HEK293 (cell line): ENCODE measurements around the gene ITGA8.
"Not testable (repeated sequence)": the region's sequence is repeated elsewhere in the genome, so short reads cannot be mapped to it uniquely, and the experiment has no call there.

ENCODE experiments used
- CTCF ChIA-PET: fragments of 350-600 bp; formaldehyde crosslinking; extraction: SDS; loops from one replicate; lab custom pipeline; 2021; ENCODE audit warnings: antibody characterized with exemption; lab: Yijun Ruan, JAX
- POLR2A ChIA-PET: fragments of 300-600 bp; formaldehyde crosslinking; extraction: SDS; loops from one replicate; lab custom pipeline; 2020; ENCODE audit warnings: antibody characterized with exemption, inconsistent platforms; lab: Yijun Ruan, JAX
- H3K27ac ChIP-seq: fragments of 200-500 bp; sonication (Bioruptor generic); 2 replicates; pipeline ENCODE4 v1.5.1; 2014; ENCODE audit warnings: low read depth, low read length, control low read depth, inconsistent platforms; ENCODE audit errors: extremely low read depth
- H3K36me3 ChIP-seq, 2 experiments: fragments of 200-500 bp in 1 of 2; sonication (Bioruptor generic) in 1 of 2; 1 replicate in 1 of 2; 2 replicates in 1 of 2; pipeline ENCODE4 v1.5.1; 2014 to 2017; ENCODE audit warnings: inconsistent platforms in 2 of 2, low read length in 2 of 2; ENCODE audit not compliant: control insufficient read depth in 2 of 2, insufficient read depth in 1 of 2
- H3K4me1 ChIP-seq: fragments of 200-500 bp; sonication (Bioruptor generic); 2 replicates; pipeline ENCODE4 v1.5.1; 2014; ENCODE audit warnings: mild to moderate bottlenecking, low read length, inconsistent platforms; ENCODE audit not compliant: control insufficient read depth, insufficient read depth
- H3K4me3 ChIP-seq: 2 replicates; pipeline ENCODE4 v1.5.1; 2011; ENCODE audit warnings: low read depth, mild to moderate bottlenecking, control low read depth, low read length, moderate library complexity
- H3K9me3 ChIP-seq: fragments of 200-500 bp; sonication (Bioruptor generic); 2 replicates; pipeline ENCODE4 v1.5.1; 2014; ENCODE audit warnings: low read depth, low read length, inconsistent platforms; ENCODE audit not compliant: control insufficient read depth, insufficient read depth
- BCL11A ChIP-seq: fragments of 450-650 bp; formaldehyde crosslinking; IDR thresholded peaks from 2 replicates; pipeline ENCODE4 v1.5.1; 2016; ENCODE audit warnings: low read depth, missing biosample characterization, missing genetic modification characterization
- EGR2 ChIP-seq: fragments of 450-650 bp; formaldehyde crosslinking; IDR thresholded peaks from 2 replicates; pipeline ENCODE4 v1.5.1; 2016; ENCODE audit warnings: low read depth, missing biosample characterization, missing genetic modification characterization
- HOXC10 ChIP-seq: sonication (generic); formaldehyde crosslinking; IDR thresholded peaks from 2 replicates; pipeline ENCODE4 v1.8.1; 2023; ENCODE audit warnings: mild to moderate bottlenecking, missing genetic modification reagents
- SCRT1 ChIP-seq: fragments of 450-650 bp; formaldehyde crosslinking; IDR thresholded peaks from 2 replicates; pipeline ENCODE4 v1.5.1; 2016; ENCODE audit warnings: missing biosample characterization, missing genetic modification characterization, borderline replicate concordance
- ZBTB10 ChIP-seq: fragments of 450-650 bp; formaldehyde crosslinking; IDR thresholded peaks from 2 replicates; pipeline ENCODE4 v1.5.1; 2016; ENCODE audit warnings: missing biosample characterization, missing genetic modification characterization
- ZFHX2 ChIP-seq: fragments of 450-650 bp; formaldehyde crosslinking; conservative IDR thresholded peaks from 2 replicates; pipeline ENCODE4 v1.5.1; 2016; ENCODE audit warnings: missing biosample characterization, missing genetic modification characterization
- ZNF10 ChIP-seq: fragments of 450-650 bp; formaldehyde crosslinking; IDR thresholded peaks from 2 replicates; pipeline ENCODE4 v1.5.1; 2017; ENCODE audit warnings: missing biosample characterization, missing genetic modification characterization
- ZNF114 ChIP-seq: fragments of 450-650 bp; formaldehyde crosslinking; IDR thresholded peaks from 2 replicates; pipeline ENCODE4 v1.5.0; 2017; ENCODE audit warnings: missing biosample characterization, missing genetic modification characterization
- ZNF121 ChIP-seq: fragments of 450-650 bp; formaldehyde crosslinking; IDR thresholded peaks from 2 replicates; pipeline ENCODE4 v1.5.1; 2016; ENCODE audit warnings: missing biosample characterization, missing genetic modification characterization
- ZNF146 ChIP-seq: fragments of 450-650 bp; formaldehyde crosslinking; IDR thresholded peaks from 2 replicates; pipeline ENCODE4 v1.5.1; 2016; ENCODE audit warnings: missing biosample characterization, missing genetic modification characterization
- ZNF302 ChIP-seq: fragments of 450-650 bp; formaldehyde crosslinking; IDR thresholded peaks from 2 replicates; pipeline ENCODE4 v1.5.1; 2016; ENCODE audit warnings: missing biosample characterization, missing genetic modification characterization, low read depth
- ZNF580 ChIP-seq: fragments of 450-650 bp; formaldehyde crosslinking; IDR thresholded peaks from 2 replicates; pipeline ENCODE4 v1.5.1; 2016; ENCODE audit warnings: missing biosample characterization, missing genetic modification characterization
- ZNF600 ChIP-seq: fragments of 450-650 bp; formaldehyde crosslinking; IDR thresholded peaks from 2 replicates; pipeline ENCODE4 v1.5.1; 2016; ENCODE audit warnings: missing biosample characterization, missing genetic modification characterization
- ZNF621 ChIP-seq: fragments of 450-650 bp; formaldehyde crosslinking; IDR thresholded peaks from 2 replicates; pipeline ENCODE4 v1.5.1; 2017; ENCODE audit warnings: missing biosample characterization, missing genetic modification characterization
- ZNF658 ChIP-seq: fragments of 450-650 bp; formaldehyde crosslinking; IDR thresholded peaks from 2 replicates; pipeline ENCODE4; 2016; ENCODE audit warnings: missing biosample characterization, missing genetic modification characterization
- ZNF76 ChIP-seq: fragments of 450-650 bp; formaldehyde crosslinking; IDR thresholded peaks from 2 replicates; pipeline ENCODE4; 2016; ENCODE audit warnings: low read depth, missing biosample characterization, missing genetic modification characterization, borderline replicate concordance
- ZNF830 ChIP-seq: fragments of 450-650 bp; IDR thresholded peaks from 2 replicates; pipeline ENCODE4 v1.5.0; 2018; ENCODE audit warnings: missing biosample characterization, missing genetic modification characterization, low read depth, mild to moderate bottlenecking, moderate library complexity
- ZNF843 ChIP-seq: fragments of 450-650 bp; formaldehyde crosslinking; IDR thresholded peaks from 2 replicates; pipeline ENCODE4 v1.5.1; 2016; ENCODE audit warnings: missing biosample characterization, missing genetic modification characterization
- ZSCAN4 ChIP-seq: fragments of 450-650 bp; formaldehyde crosslinking; IDR thresholded peaks from 2 replicates; pipeline ENCODE4 v1.5.1; 2017; ENCODE audit warnings: missing biosample characterization, missing genetic modification characterization

ITGA8 gene

GRCh38 chr10:15636446-15636845, 83.3 kb downstream of the ITGA8 start:
- TF ChIP-seq EGR2 (tag by site-specific recombination) (peak; percentile 28; the same call in 1 of the 2 replicates), BCL11A (no peak), ZFHX2 (tag by site-specific recombination) (peak; percentile 46; the same call in 1 of the 2 replicates), ZNF658 (tag by site-specific recombination) (no peak), ZBTB10 (tag by site-specific recombination) (no peak), SCRT1 (tag by site-specific recombination) (no peak), ZNF830 (tag by site-specific recombination) (no peak)
- Histone ChIP-seq H3K4me1 (peaks cover 10% of the 10 kb centered on the region), H3K27ac (no peak overlapping the region), H3K36me3 (no peaks in the 10 kb centered on the region), H3K9me3 (no peaks in the 10 kb centered on the region), H3K4me3 (no peak overlapping the region)
- ChIA-PET CTCF (interaction anchor here (1.6 kb wide), 1 partner anchor 51 kb away, joined by 4 read pairs; no protein-coding TSS in a partner anchor), POLR2A (no interaction called here)

GRCh38 chr10:15632456-15633091, 87.1 kb downstream of the ITGA8 start:
- no peaks in the 10 kb centered on the region for H3K9me3 ChIP-seq
- POLR2A ChIA-PET, result no interaction called here
- no peak for TF ChIP-seq ZNF114
- TF ChIP-seq ZNF10 (tag by site-specific recombination), result no peak
- TF ChIP-seq, all 188 proteins: peak for 0
- H3K27ac ChIP-seq, result no peak overlapping the region
- peaks cover 10% of the 10 kb centered on the region for H3K4me1 ChIP-seq
- no peak overlapping the region for H3K4me3 ChIP-seq
- CTCF ChIA-PET, result interaction anchor here (0.5 to 0.6 kb wide), 2 partner anchors 17 to 22 kb away, joined by 3 to 5 read pairs; no protein-coding TSS in a partner anchor
- H3K36me3 ChIP-seq, result no peaks in the 10 kb centered on the region

- H3K27ac ChIP-seq, H3K4me1 ChIP-seq, POLR2A ChIA-PET, H3K4me3 ChIP-seq, H3K36me3 ChIP-seq, CTCF ChIA-PET, H3K9me3 ChIP-seq: not testable (repeated sequence)
- TF ChIP-seq ZNF146 (tag by site-specific recombination), result peak; percentile 93
- TF ChIP-seq ZNF580 (tag by site-specific recombination), result peak; percentile 54; the same call in 1 of the 2 replicates
Measured at GRCh38 chr10:15631205-15631604, 88.5 kb downstream of the ITGA8 start.

- Histone ChIP-seq H3K4me3 (no peak overlapping the region), H3K9me3 (no peaks in the 10 kb centered on the region), H3K27ac (no peak overlapping the region), H3K4me1 (no peaks in the 10 kb centered on the region), H3K36me3 (no peaks in the 10 kb centered on the region)
- ChIA-PET POLR2A (no interaction called here), CTCF (no interaction called here)
- TF ChIP-seq ZNF121 (no peak), ZSCAN4 (tag by site-specific recombination) (no peak), ZNF843 (no peak), ZNF600 (no peak), HOXC10 (CRISPR knock-in tag) (no peak), ZNF76 (tag by site-specific recombination) (no peak), ZNF621 (tag by site-specific recombination) (no peak), ZNF302 (no peak)
Measured at GRCh38 chr10:15630353-15630752, 89.4 kb downstream of the ITGA8 start.
